HG02938 (cell line): ENCODE measurements around the gene RTN4RL1.

Source experiments
- ATAC-seq: cut with Tn5 transposase; IDR thresholded peaks from one replicate; pipeline ENCODE4 v1.9.1; 2021; ENCODE audit warnings: mild to moderate bottlenecking, moderate library complexity; ENCODE audit not compliant: unreplicated experiment

The RTN4RL1 gene

GRCh38 chr17:2059547-2060384 is 34.6 kb upstream of the RTN4RL1 start:
- ATAC-seq, result no peak

GRCh38 chr17:2058586-2059546 is 33.7 kb upstream of the RTN4RL1 start:
- no peak for ATAC-seq

- ATAC-seq, result no peak
Observed at GRCh38 chr17:2057760-2058585, 32.8 kb upstream of the RTN4RL1 start.

GRCh38 chr17:2057175-2057759 is 32.1 kb upstream of the RTN4RL1 start:
- ATAC-seq, result no peak

GRCh38 chr17:2056206-2057174 is 31.4 kb upstream of the RTN4RL1 start:
- ATAC-seq, result no peak

GRCh38 chr17:2055292-2056205 is 30.4 kb upstream of the RTN4RL1 start:
- ATAC-seq, result no peak

- ATAC-seq, result no peak
Observed at GRCh38 chr17:2054512-2055291, 29.6 kb upstream of the RTN4RL1 start, which contains the start of gene HIC1. Gene HIC1 (plus strand): TSS chr17:2055103. CDS start chr17:2056691, 1,588 bp downstream.

GRCh38 chr17:2054262-2054511 is 29.1 kb upstream of the RTN4RL1 start:
- no peak for ATAC-seq

GRCh38 chr17:2053380-2054261 is 28.5 kb upstream of the RTN4RL1 start:
- no peak for ATAC-seq

GRCh38 chr17:2051933-2052559 is 26.9 kb upstream of the RTN4RL1 start:
- ATAC-seq, result no peak

- ATAC-seq, result no peak
Observed at GRCh38 chr17:2051061-2051932, 26.2 kb upstream of the RTN4RL1 start.

GRCh38 chr17:2050300-2051060 is 25.3 kb upstream of the RTN4RL1 start:
- ATAC-seq, result peak; percentile 11

GRCh38 chr17:2049333-2050299 is 24.5 kb upstream of the RTN4RL1 start:
- peak; percentile 50 for ATAC-seq
